GM12878 (cell line): ENCODE measurements around the gene PPP6R1. TPM values are rescaled to one million over a fixed set of nuclear protein-coding genes. Genes with fewer than 3 reads are reported as not detected.

Experiments used
- BCL11A ChIP-seq: IDR thresholded peaks from 2 replicates; pipeline ENCODE4 v1.6.1; 2011; ENCODE audit warnings: low read depth, low read length
- CBX5 ChIP-seq: sonication (generic); IDR thresholded peaks from 2 replicates; pipeline ENCODE4 v1.6.1; 2016; ENCODE audit warnings: low read depth, moderate library complexity, mild to moderate bottlenecking, inconsistent platforms
- ELK1 ChIP-seq: IDR thresholded peaks from 2 replicates; pipeline ENCODE4 v1.6.1; 2012; ENCODE audit warnings: low read depth, low read length, improper control_type of control experiment
- MTA2 ChIP-seq: fragments of 450-650 bp; IDR thresholded peaks from 2 replicates; pipeline ENCODE4 v1.6.1; 2016; ENCODE audit warnings: low read depth, mild to moderate bottlenecking, moderate library complexity
- PBX3 ChIP-seq: IDR thresholded peaks from 2 replicates; pipeline ENCODE4 v1.6.1; 2011; ENCODE audit warnings: mild to moderate bottlenecking, low read depth, low read length, moderate library complexity; ENCODE audit not compliant: insufficient replicate concordance
- SMAD1 ChIP-seq: fragments of 450-650 bp; IDR thresholded peaks from 2 replicates; pipeline ENCODE4 v1.6.1; 2018; ENCODE audit warnings: mild to moderate bottlenecking, low read depth; ENCODE audit not compliant: partially characterized antibody
- SUZ12 ChIP-seq: fragments of 200-600 bp; sonication (generic); IDR thresholded peaks from one replicate; pipeline ENCODE4 v1.6.1; 2018; ENCODE audit warnings: antibody characterized with exemption, mild to moderate bottlenecking; ENCODE audit not compliant: unreplicated experiment
- TCF12 ChIP-seq: IDR thresholded peaks from 2 replicates; pipeline ENCODE4 v1.6.1; 2011; ENCODE audit warnings: low read depth, mild to moderate bottlenecking, low read length
- ZNF687 ChIP-seq: fragments of 450-650 bp; IDR thresholded peaks from 2 replicates; pipeline ENCODE4 v1.6.1; 2017; ENCODE audit warnings: mild to moderate bottlenecking, moderate library complexity
- polyA plus RNA-seq, 11 experiments: library from polyadenylated mRNA; depleted of rRNA in 4 of 11; unstranded in 6 of 11; stranded (reverse) in 5 of 11; fragments of >200 nt; fragmentation: Nextera tagmentation in 4 of 11; fragmentation: Illumina TruSeq in 1 of 11; extraction: Ambion mirVana in 4 of 11; extraction: Trizol in 1 of 11; gene quantifications; 1 replicate in 1 of 11; 2 replicates in 10 of 11; pipeline versions ENCODE4 v1.2.1 to v1.2.3, GENCODE V29; 2011 to 2016; ENCODE audit warnings: inconsistent platforms in 2 of 11, missing spikeins in 2 of 11, low read depth in 1 of 11
- total RNA-seq, 4 experiments: library from RNA; depleted of rRNA in 3 of 4; stranded (reverse); fragments of >200 nt in 3 of 4; fragmentation: Illumina TruSeq in 1 of 4; extraction: Trizol in 1 of 4; gene quantifications; 2 replicates each; pipeline versions ENCODE4 v1.2.1 to v1.2.3, GENCODE V29; 2013 to 2021
- TF ChIP-seq, protein P1 (sequence below): fragments of 450-650 bp; IDR thresholded peaks from 2 replicates; pipeline ENCODE4 v1.6.1; 2017; ENCODE audit warnings: mild to moderate bottlenecking, moderate library complexity
- TF ChIP-seq, protein P2 (sequence below): fragments of 450-650 bp; IDR thresholded peaks from 2 replicates; pipeline ENCODE4 v1.6.1; 2017; ENCODE audit warnings: mild to moderate bottlenecking
- TF ChIP-seq, protein P3 (sequence below): IDR thresholded peaks from 2 replicates; pipeline ENCODE4 v1.6.1; 2012; ENCODE audit warnings: low read depth, low read length, improper control_type of control experiment

Gene PPP6R1
- total and polyA plus RNA-seq, 10 of the 15 experiments (the other 5 are each of a cell fraction or from before 2014, with no cell fraction given): 0.80 to 173 (median 63.7) TPM

DNA sequence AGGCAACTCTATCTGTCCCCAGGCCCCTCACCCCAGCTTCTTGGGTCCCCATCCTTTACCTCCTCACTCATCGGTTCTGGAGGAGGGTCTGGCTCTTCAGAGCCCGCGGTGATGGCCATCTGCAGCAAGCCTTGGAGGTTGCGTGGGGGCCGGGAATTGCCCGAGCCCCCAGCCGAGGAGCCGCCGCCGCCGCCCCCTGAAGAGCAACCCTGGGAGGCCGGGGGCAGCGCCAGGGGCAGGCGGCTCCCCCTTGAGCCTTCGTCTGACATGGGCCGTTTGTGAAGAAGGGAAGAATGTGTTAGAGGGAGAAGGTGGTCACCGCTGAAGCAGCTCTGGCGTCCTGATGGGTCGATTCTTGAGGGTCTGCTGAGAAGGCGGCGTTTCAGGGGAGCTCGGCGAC is 20.5 kb upstream of the PPP6R1 start (continued):
- TF ChIP-seq, protein P1, sequence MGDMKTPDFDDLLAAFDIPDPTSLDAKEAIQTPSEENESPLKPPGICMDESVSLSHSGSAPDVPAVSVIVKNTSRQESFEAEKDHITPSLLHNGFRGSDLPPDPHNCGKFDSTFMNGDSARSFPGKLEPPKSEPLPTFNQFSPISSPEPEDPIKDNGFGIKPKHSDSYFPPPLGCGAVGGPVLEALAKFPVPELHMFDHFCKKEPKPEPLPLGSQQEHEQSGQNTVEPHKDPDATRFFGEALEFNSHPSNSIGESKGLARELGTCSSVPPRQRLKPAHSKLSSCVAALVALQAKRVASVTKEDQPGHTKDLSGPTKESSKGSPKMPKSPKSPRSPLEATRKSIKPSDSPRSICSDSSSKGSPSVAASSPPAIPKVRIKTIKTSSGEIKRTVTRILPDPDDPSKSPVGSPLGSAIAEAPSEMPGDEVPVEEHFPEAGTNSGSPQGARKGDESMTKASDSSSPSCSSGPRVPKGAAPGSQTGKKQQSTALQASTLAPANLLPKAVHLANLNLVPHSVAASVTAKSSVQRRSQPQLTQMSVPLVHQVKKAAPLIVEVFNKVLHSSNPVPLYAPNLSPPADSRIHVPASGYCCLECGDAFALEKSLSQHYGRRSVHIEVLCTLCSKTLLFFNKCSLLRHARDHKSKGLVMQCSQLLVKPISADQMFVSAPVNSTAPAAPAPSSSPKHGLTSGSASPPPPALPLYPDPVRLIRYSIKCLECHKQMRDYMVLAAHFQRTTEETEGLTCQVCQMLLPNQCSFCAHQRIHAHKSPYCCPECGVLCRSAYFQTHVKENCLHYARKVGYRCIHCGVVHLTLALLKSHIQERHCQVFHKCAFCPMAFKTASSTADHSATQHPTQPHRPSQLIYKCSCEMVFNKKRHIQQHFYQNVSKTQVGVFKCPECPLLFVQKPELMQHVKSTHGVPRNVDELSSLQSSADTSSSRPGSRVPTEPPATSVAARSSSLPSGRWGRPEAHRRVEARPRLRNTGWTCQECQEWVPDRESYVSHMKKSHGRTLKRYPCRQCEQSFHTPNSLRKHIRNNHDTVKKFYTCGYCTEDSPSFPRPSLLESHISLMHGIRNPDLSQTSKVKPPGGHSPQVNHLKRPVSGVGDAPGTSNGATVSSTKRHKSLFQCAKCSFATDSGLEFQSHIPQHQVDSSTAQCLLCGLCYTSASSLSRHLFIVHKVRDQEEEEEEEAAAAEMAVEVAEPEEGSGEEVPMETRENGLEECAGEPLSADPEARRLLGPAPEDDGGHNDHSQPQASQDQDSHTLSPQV: no peak
- TF ChIP-seq TCF12 (no peak), BCL11A (no peak), CBX5 (no peak), SMAD1 (no peak), MTA2 (no peak), ZNF687 (no peak), SUZ12 (no peak), PBX3 (no peak), ELK1 (no peak)
- TF ChIP-seq, protein P2, sequence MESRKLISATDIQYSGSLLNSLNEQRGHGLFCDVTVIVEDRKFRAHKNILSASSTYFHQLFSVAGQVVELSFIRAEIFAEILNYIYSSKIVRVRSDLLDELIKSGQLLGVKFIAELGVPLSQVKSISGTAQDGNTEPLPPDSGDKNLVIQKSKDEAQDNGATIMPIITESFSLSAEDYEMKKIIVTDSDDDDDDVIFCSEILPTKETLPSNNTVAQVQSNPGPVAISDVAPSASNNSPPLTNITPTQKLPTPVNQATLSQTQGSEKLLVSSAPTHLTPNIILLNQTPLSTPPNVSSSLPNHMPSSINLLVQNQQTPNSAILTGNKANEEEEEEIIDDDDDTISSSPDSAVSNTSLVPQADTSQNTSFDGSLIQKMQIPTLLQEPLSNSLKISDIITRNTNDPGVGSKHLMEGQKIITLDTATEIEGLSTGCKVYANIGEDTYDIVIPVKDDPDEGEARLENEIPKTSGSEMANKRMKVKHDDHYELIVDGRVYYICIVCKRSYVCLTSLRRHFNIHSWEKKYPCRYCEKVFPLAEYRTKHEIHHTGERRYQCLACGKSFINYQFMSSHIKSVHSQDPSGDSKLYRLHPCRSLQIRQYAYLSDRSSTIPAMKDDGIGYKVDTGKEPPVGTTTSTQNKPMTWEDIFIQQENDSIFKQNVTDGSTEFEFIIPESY: no peak
- TF ChIP-seq, protein P3, sequence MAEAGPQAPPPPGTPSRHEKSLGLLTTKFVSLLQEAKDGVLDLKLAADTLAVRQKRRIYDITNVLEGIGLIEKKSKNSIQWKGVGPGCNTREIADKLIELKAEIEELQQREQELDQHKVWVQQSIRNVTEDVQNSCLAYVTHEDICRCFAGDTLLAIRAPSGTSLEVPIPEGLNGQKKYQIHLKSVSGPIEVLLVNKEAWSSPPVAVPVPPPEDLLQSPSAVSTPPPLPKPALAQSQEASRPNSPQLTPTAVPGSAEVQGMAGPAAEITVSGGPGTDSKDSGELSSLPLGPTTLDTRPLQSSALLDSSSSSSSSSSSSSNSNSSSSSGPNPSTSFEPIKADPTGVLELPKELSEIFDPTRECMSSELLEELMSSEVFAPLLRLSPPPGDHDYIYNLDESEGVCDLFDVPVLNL: no peak
